ENCODE measurements around the gene RYR3.

RYR3 gene

DNA sequence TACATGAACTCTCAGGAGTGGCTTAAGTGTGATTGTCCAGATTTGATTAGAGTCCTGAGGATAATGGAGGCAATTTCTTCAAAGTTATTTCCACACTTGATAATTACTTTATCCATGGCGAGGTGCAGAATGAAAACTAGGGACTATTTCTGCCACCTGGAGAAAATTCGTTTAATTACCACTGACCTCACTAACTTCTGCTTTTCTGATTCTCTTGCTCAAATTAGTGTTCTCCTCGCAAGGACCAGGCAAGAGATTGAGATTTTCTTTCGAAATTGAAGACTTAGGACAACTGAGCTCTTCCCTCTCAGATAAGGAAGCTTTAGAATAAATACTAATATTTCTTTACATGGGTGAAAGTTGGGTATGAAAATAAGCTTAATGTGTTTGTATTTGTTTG lies 135.2 kb downstream of the RYR3 start:
- in situ Hi-C loops (cut with HindIII; ENCODE audit: low sequenced_read_pairs) = no loop called here
- H3K4me3 ChIP-seq (ENCODE audit: low read depth, low read length) = no peak overlapping the region
- TF ChIP-seq CTCF (IDR thresholded peaks at IDR 0.05; ENCODE audit: low read depth, low read length, missing control alignments) = no peak
- DNase-seq (ENCODE audit: low read depth) = no peak

DNA sequence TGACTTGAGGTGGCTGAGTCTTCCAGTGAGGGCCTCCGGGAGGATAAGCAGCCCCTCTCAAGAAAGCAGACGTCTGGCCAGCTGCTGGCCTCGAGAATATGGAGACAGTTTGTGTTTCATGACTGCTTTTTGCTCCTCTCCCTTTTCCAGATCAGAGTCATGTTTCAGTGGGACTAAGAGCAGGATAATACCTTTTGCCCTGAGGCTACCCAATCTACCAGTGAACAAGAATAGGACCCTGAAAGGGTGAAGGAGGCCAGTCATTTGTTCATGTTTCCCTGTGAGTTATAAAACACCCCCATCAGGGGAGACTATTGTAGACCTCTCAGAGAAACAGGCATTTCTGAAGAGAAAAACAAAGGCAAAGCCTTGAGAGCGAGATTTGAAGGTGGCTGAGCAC lies 137.4 kb downstream of the RYR3 start:
- DNase-seq (ENCODE audit: low read depth) = no peak
- no peak overlapping the region for H3K4me3 ChIP-seq (ENCODE audit: low read depth, low read length)
- no peak for TF ChIP-seq CTCF (IDR thresholded peaks at IDR 0.05; ENCODE audit: low read depth, low read length, missing control alignments)
- in situ Hi-C loops (cut with HindIII; ENCODE audit: low sequenced_read_pairs) = no loop called here

- no peak for TF ChIP-seq CTCF (IDR thresholded peaks at IDR 0.05; ENCODE audit: low read depth, low read length, missing control alignments)
- DNase-seq (ENCODE audit: low read depth) = no peak
- H3K4me3 ChIP-seq (ENCODE audit: low read depth, low read length) = no peak overlapping the region
- in situ Hi-C loops (cut with HindIII; ENCODE audit: low sequenced_read_pairs) = no loop called here
Measured at GRCh38 chr15:33448961-33449606, 138.3 kb downstream of the RYR3 start.

GRCh38 chr15:33449810-33450209 lies 139.0 kb downstream of the RYR3 start:
- H3K4me3 ChIP-seq (ENCODE audit: low read depth, low read length) = no peak overlapping the region
- in situ Hi-C loops (cut with HindIII; ENCODE audit: low sequenced_read_pairs) = no loop called here
- TF ChIP-seq CTCF (IDR thresholded peaks at IDR 0.05; ENCODE audit: low read depth, low read length, missing control alignments) = no peak
- no peak for DNase-seq (ENCODE audit: low read depth)

GRCh38 chr15:33451385-33451784 lies 140.6 kb downstream of the RYR3 start:
- no peak overlapping the region for H3K4me3 ChIP-seq (ENCODE audit: low read depth, low read length)
- no peak for DNase-seq (ENCODE audit: low read depth)
- TF ChIP-seq CTCF (IDR thresholded peaks at IDR 0.05; ENCODE audit: low read depth, low read length, missing control alignments) = no peak
- in situ Hi-C loops (cut with HindIII; ENCODE audit: low sequenced_read_pairs) = no loop called here

GRCh38 chr15:33453761-33454160 lies 143.0 kb downstream of the RYR3 start:
- no peak overlapping the region for H3K4me3 ChIP-seq (ENCODE audit: low read depth, low read length)
- no peak for TF ChIP-seq CTCF (IDR thresholded peaks at IDR 0.05; ENCODE audit: low read depth, low read length, missing control alignments)
- in situ Hi-C loops (cut with HindIII; ENCODE audit: low sequenced_read_pairs) = no loop called here
- no peak for DNase-seq (ENCODE audit: low read depth)

Measured in astrocyte of the cerebellum (primary cell).